GM18520 (cell line): ENCODE results near the gene TUBA1C.
A peak's percentile ranks its signal among the peaks of the same experiment; 100 is the strongest.

ENCODE experiments used
- ATAC-seq: cut with Tn5 transposase; IDR thresholded peaks from one replicate; pipeline ENCODE4 v1.9.1; 2021; ENCODE audit not compliant: unreplicated experiment

Gene TUBA1C

GRCh38 chr12:49264873-49265792, at the start of gene TUBA1C:
Gene TUBA1C, plus strand, starts transcription at chr12:49265082. Its CDS starts 100 bp downstream, at chr12:49265182.
- peak; percentile 71 for ATAC-seq

- no peak for ATAC-seq
Observed at GRCh38 chr12:49219417-49220026, 45.4 kb upstream of the TUBA1C start.

- ATAC-seq: no peak
Observed at GRCh38 chr12:49220972-49221371, 43.9 kb upstream of the TUBA1C start.

- ATAC-seq: no peak
Observed at GRCh38 chr12:49223122-49223521, 41.8 kb upstream of the TUBA1C start.

GRCh38 chr12:49223590-49224369, 41.1 kb upstream of the TUBA1C start:
- ATAC-seq: no peak

GRCh38 chr12:49225576-49226166, 39.2 kb upstream of the TUBA1C start:
- ATAC-seq: no peak

GRCh38 chr12:49227713-49228112, 37.2 kb upstream of the TUBA1C start:
- no peak for ATAC-seq

GRCh38 chr12:49228653-49229052, 36.2 kb upstream of the TUBA1C start:
- ATAC-seq: no peak

- ATAC-seq: no peak
Observed at GRCh38 chr12:49230176-49230804, 34.6 kb upstream of the TUBA1C start.

- ATAC-seq: no peak
Observed at GRCh38 chr12:49230805-49231194, 34.1 kb upstream of the TUBA1C start.

- ATAC-seq: no peak
Observed at GRCh38 chr12:49231878-49232655, 32.8 kb upstream of the TUBA1C start.

- ATAC-seq: no peak
Observed at GRCh38 chr12:49232940-49233841, 31.7 kb upstream of the TUBA1C start.

GRCh38 chr12:49233842-49234526, 30.9 kb upstream of the TUBA1C start:
- no peak for ATAC-seq

- ATAC-seq: no peak
Observed at GRCh38 chr12:49236423-49236822, 28.5 kb upstream of the TUBA1C start.

- no peak for ATAC-seq
Observed at GRCh38 chr12:49243631-49244030, 21.3 kb upstream of the TUBA1C start.

GRCh38 chr12:49244176-49244575, 20.7 kb upstream of the TUBA1C start:
- no peak for ATAC-seq

- no peak for ATAC-seq
Observed at GRCh38 chr12:49251357-49251756, 13.5 kb upstream of the TUBA1C start.

GRCh38 chr12:49253033-49253623, 11.8 kb upstream of the TUBA1C start:
- no peak for ATAC-seq
